DND-41 (cell line): ENCODE data around the gene RNF14.

Experiments used
- EZH2 ChIP-seq: IDR thresholded peaks from 3 replicates; pipeline ENCODE4 v1.6.1; 2012; ENCODE audit warnings: borderline replicate concordance, low read depth, mild to moderate bottlenecking, moderate library complexity, low read length, inconsistent platforms; ENCODE audit not compliant: severe bottlenecking
- TF ChIP-seq, protein P1 (sequence below): IDR thresholded peaks from 2 replicates; pipeline ENCODE4 v1.5.1; 2012; ENCODE audit warnings: borderline replicate concordance, low read length, moderate library complexity, mild to moderate bottlenecking; ENCODE audit not compliant: poor library complexity, severe bottlenecking; ENCODE audit errors: extremely low read depth

DNA sequence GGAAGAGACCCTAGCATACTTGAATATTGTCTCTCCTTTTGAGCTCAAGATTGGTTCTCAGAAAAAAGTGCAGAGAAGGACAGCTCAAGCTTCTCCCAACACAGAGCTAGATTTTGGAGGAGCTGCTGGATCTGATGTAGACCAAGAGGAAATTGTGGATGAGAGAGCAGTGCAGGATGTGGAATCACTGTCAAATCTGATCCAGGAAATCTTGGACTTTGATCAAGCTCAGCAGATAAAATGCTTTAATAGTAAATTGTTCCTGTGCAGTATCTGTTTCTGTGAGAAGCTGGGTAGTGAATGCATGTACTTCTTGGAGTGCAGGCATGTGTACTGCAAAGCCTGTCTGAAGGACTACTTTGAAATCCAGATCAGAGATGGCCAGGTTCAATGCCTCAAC lies 9.5 kb downstream of the RNF14 start:
- TF ChIP-seq, protein P1, sequence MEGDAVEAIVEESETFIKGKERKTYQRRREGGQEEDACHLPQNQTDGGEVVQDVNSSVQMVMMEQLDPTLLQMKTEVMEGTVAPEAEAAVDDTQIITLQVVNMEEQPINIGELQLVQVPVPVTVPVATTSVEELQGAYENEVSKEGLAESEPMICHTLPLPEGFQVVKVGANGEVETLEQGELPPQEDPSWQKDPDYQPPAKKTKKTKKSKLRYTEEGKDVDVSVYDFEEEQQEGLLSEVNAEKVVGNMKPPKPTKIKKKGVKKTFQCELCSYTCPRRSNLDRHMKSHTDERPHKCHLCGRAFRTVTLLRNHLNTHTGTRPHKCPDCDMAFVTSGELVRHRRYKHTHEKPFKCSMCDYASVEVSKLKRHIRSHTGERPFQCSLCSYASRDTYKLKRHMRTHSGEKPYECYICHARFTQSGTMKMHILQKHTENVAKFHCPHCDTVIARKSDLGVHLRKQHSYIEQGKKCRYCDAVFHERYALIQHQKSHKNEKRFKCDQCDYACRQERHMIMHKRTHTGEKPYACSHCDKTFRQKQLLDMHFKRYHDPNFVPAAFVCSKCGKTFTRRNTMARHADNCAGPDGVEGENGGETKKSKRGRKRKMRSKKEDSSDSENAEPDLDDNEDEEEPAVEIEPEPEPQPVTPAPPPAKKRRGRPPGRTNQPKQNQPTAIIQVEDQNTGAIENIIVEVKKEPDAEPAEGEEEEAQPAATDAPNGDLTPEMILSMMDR = no peak
- TF ChIP-seq EZH2 = no peak
